Measurements from ENCODE around the gene GSDME.

- TF ChIP-seq POLR2A (IDR thresholded peaks at IDR 0.05; ENCODE audit: low read length) (no peak), REST (IDR thresholded peaks at IDR 0.05) (peak; percentile 68; the same call in 1 of the 2 replicates), SMC3 (IDR thresholded peaks at IDR 0.05) (peak; percentile 20; the same call in 2 of the 3 replicates), CHD2 (IDR thresholded peaks at IDR 0.05; ENCODE audit: low read length, partially characterized antibody) (no peak), EP300 (IDR thresholded peaks at IDR 0.05) (no peak)
- TF ChIP-seq, protein P1, sequence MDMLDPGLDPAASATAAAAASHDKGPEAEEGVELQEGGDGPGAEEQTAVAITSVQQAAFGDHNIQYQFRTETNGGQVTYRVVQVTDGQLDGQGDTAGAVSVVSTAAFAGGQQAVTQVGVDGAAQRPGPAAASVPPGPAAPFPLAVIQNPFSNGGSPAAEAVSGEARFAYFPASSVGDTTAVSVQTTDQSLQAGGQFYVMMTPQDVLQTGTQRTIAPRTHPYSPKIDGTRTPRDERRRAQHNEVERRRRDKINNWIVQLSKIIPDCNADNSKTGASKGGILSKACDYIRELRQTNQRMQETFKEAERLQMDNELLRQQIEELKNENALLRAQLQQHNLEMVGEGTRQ (IDR thresholded peaks at IDR 0.05): no peak
Measured at GRCh38 chr7:24715661-24716479, 41.4 kb downstream of the GSDME start.
